Uterus (tissue), 2 donors: ENCODE data around the gene NR3C2.

Experiments used
- POLR2A ChIP-seq, 2 donors: fragments of 450-650 bp; IDR thresholded peaks; one replicate each; pipeline ENCODE4 v1.6.1; 2016; ENCODE audit warnings: antibody characterized with exemption in 2 of 2, mild to moderate bottlenecking in 1 of 2, moderate library complexity in 1 of 2
- TF ChIP-seq, protein P1 (sequence below), 4 experiments: fragments of 200-600 bp in 2 of 4; fragments of 450-650 bp in 2 of 4; sonication (generic) in 2 of 4; IDR thresholded peaks; one replicate each; pipeline ENCODE4 v1.5.1; 2016 to 2019; ENCODE audit warnings: antibody characterized with exemption in 4 of 4, mild to moderate bottlenecking in 2 of 4, moderate library complexity in 1 of 4

GRCh38 chr4:148041606-148042329 lies 400.4 kb downstream of the NR3C2 start:
- TF ChIP-seq, protein P1, sequence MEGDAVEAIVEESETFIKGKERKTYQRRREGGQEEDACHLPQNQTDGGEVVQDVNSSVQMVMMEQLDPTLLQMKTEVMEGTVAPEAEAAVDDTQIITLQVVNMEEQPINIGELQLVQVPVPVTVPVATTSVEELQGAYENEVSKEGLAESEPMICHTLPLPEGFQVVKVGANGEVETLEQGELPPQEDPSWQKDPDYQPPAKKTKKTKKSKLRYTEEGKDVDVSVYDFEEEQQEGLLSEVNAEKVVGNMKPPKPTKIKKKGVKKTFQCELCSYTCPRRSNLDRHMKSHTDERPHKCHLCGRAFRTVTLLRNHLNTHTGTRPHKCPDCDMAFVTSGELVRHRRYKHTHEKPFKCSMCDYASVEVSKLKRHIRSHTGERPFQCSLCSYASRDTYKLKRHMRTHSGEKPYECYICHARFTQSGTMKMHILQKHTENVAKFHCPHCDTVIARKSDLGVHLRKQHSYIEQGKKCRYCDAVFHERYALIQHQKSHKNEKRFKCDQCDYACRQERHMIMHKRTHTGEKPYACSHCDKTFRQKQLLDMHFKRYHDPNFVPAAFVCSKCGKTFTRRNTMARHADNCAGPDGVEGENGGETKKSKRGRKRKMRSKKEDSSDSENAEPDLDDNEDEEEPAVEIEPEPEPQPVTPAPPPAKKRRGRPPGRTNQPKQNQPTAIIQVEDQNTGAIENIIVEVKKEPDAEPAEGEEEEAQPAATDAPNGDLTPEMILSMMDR (IDR thresholded peaks at IDR 0.05), result no peak
- TF ChIP-seq POLR2A (IDR thresholded peaks at IDR 0.05), result no peak
